ENCODE data around the gene HMGCL.
"Not testable (repeated sequence)": the region's sequence is repeated elsewhere in the genome, so short reads cannot be mapped to it uniquely, and the experiment has no call there.

The HMGCL gene

GRCh38 chr1:23854568-23854967 lies 29.3 kb upstream of the HMGCL start:
- Histone ChIP-seq H2AFZ (ENCODE audit: low read length) (peak overlapping the region; percentile 42), H3K27me3 (replicated peaks; ENCODE audit: insufficient read depth, low read length) (no peaks in the 10 kb centered on the region), H3K4me1 (ENCODE audit: low read length) (peaks cover 12% of the 10 kb centered on the region; the same call in 1 of the 2 replicates), H3K79me2 (ENCODE audit: low read length) (no peaks in the 10 kb centered on the region), H3K9ac (ENCODE audit: low read length) (peak overlapping the region; percentile 48; the same call in 1 of the 2 replicates), H4K20me1 (ENCODE audit: insufficient read depth, low read length) (no peaks in the 10 kb centered on the region), H3F3A (ENCODE audit: insufficient read depth, low read length) (0 out of 2 replicates have a peak, but pooled peaks cover 8% of the 10 kb centered on the region), H3K9me2 (replicated peaks; ENCODE audit: insufficient read depth, low read length) (no peaks in the 10 kb centered on the region), H3K36me3 (replicated peaks; ENCODE audit: insufficient read depth, low read length) (no peaks in the 10 kb centered on the region), H3K4me3 (ENCODE audit: low read length) (peak overlapping the region; percentile 53), H3K4me2 (ENCODE audit: low read depth, low read length) (peak overlapping the region; percentile 65), H3K9me3 (replicated peaks; ENCODE audit: insufficient read depth, low read length) (no peaks in the 10 kb centered on the region), H3K27ac (ENCODE audit: low read length) (peak overlapping the region; percentile 44; the same call in 1 of the 2 replicates)
- DNase-seq: peak; percentile 56
- TF ChIP-seq EZH2 (optimal IDR thresholded peaks at IDR 0.05; ENCODE audit: low read depth, low read length): no peak
- peak; percentile 57 for TF ChIP-seq CTCF (IDR thresholded peaks at IDR 0.05; ENCODE audit: low read length)
- no peak for TF ChIP-seq EZH2phosphoT487 (IDR thresholded peaks at IDR 0.05; ENCODE audit: low read length)

- DNase-seq; H3K9me2 ChIP-seq (replicated peaks; ENCODE audit: insufficient read depth, low read length); H3K36me3 ChIP-seq (replicated peaks; ENCODE audit: insufficient read depth, low read length); H3K27ac ChIP-seq (ENCODE audit: low read length); H3K79me2 ChIP-seq (ENCODE audit: low read length); H3K27me3 ChIP-seq (replicated peaks; ENCODE audit: insufficient read depth, low read length); H3K9me3 ChIP-seq (replicated peaks; ENCODE audit: insufficient read depth, low read length); H2AFZ ChIP-seq (ENCODE audit: low read length); H3K4me3 ChIP-seq (ENCODE audit: low read length); H4K20me1 ChIP-seq (ENCODE audit: insufficient read depth, low read length); H3K9ac ChIP-seq (ENCODE audit: low read length); H3F3A ChIP-seq (ENCODE audit: insufficient read depth, low read length); H3K4me2 ChIP-seq (ENCODE audit: low read depth, low read length): not testable (repeated sequence)
- peaks cover 12% of the 10 kb centered on the region; the same call in 1 of the 2 replicates for H3K4me1 ChIP-seq (ENCODE audit: low read length)
Observed at GRCh38 chr1:23853124-23853523, 27.9 kb upstream of the HMGCL start.

- not testable (repeated sequence) for H3K27me3 ChIP-seq (replicated peaks; ENCODE audit: insufficient read depth, low read length); H3K9me3 ChIP-seq (replicated peaks; ENCODE audit: insufficient read depth, low read length); H2AFZ ChIP-seq (ENCODE audit: low read length); H3K9me2 ChIP-seq (replicated peaks; ENCODE audit: insufficient read depth, low read length); H3F3A ChIP-seq (ENCODE audit: insufficient read depth, low read length); H3K4me3 ChIP-seq (ENCODE audit: low read length); DNase-seq; H3K4me2 ChIP-seq (ENCODE audit: low read depth, low read length); H3K9ac ChIP-seq (ENCODE audit: low read length); H4K20me1 ChIP-seq (ENCODE audit: insufficient read depth, low read length); H3K27ac ChIP-seq (ENCODE audit: low read length); H3K79me2 ChIP-seq (ENCODE audit: low read length); H3K36me3 ChIP-seq (replicated peaks; ENCODE audit: insufficient read depth, low read length)
- peaks cover 12% of the 10 kb centered on the region; the same call in 1 of the 2 replicates for H3K4me1 ChIP-seq (ENCODE audit: low read length)
Observed at GRCh38 chr1:23851406-23851805, 26.2 kb upstream of the HMGCL start.

- TF ChIP-seq EZH2 (optimal IDR thresholded peaks at IDR 0.05; ENCODE audit: low read depth, low read length): no peak
- no peak for TF ChIP-seq CTCF (IDR thresholded peaks at IDR 0.05; ENCODE audit: low read length)
- TF ChIP-seq EZH2phosphoT487 (IDR thresholded peaks at IDR 0.05; ENCODE audit: low read length): no peak
- H2AFZ ChIP-seq (ENCODE audit: low read length): no peak overlapping the region
- H3K9me2 ChIP-seq (replicated peaks; ENCODE audit: insufficient read depth, low read length): no peaks in the 10 kb centered on the region
- no peak overlapping the region for H3K27ac ChIP-seq (ENCODE audit: low read length)
- no peaks in the 10 kb centered on the region for H4K20me1 ChIP-seq (ENCODE audit: insufficient read depth, low read length)
- H3K4me1 ChIP-seq (ENCODE audit: low read length): no peaks in the 10 kb centered on the region
- no peak overlapping the region for H3K9ac ChIP-seq (ENCODE audit: low read length)
- H3K4me3 ChIP-seq (ENCODE audit: low read length): no peak overlapping the region
- no peak overlapping the region for H3K4me2 ChIP-seq (ENCODE audit: low read depth, low read length)
- DNase-seq: no peak
- peaks cover 6% of the 10 kb centered on the region for H3K36me3 ChIP-seq (replicated peaks; ENCODE audit: insufficient read depth, low read length)
- no peaks in the 10 kb centered on the region for H3K9me3 ChIP-seq (replicated peaks; ENCODE audit: insufficient read depth, low read length)
- no peaks in the 10 kb centered on the region for H3K27me3 ChIP-seq (replicated peaks; ENCODE audit: insufficient read depth, low read length)
- H3F3A ChIP-seq (ENCODE audit: insufficient read depth, low read length): no peaks in the 10 kb centered on the region
- no peaks in the 10 kb centered on the region for H3K79me2 ChIP-seq (ENCODE audit: low read length)
Observed at GRCh38 chr1:23848673-23849616, 23.7 kb upstream of the HMGCL start.

GRCh38 chr1:23847482-23848095 lies 22.4 kb upstream of the HMGCL start:
- H3K9me3 ChIP-seq (replicated peaks; ENCODE audit: insufficient read depth, low read length); H3K27me3 ChIP-seq (replicated peaks; ENCODE audit: insufficient read depth, low read length); H3K4me3 ChIP-seq (ENCODE audit: low read length); H3K9me2 ChIP-seq (replicated peaks; ENCODE audit: insufficient read depth, low read length); H3K27ac ChIP-seq (ENCODE audit: low read length); H3K4me1 ChIP-seq (ENCODE audit: low read length); DNase-seq; H3K36me3 ChIP-seq (replicated peaks; ENCODE audit: insufficient read depth, low read length); H3K9ac ChIP-seq (ENCODE audit: low read length); H3F3A ChIP-seq (ENCODE audit: insufficient read depth, low read length); H3K4me2 ChIP-seq (ENCODE audit: low read depth, low read length); H2AFZ ChIP-seq (ENCODE audit: low read length); H3K79me2 ChIP-seq (ENCODE audit: low read length); H4K20me1 ChIP-seq (ENCODE audit: insufficient read depth, low read length): not testable (repeated sequence)

Measured in MM.1S (cell line).